Nephron progenitor cell (in vitro differentiated cells): ENCODE measurements around the gene P3H4.
A peak's percentile ranks its signal among the peaks of the same experiment; 100 is the strongest.

Experiments used
- DNase-seq: peaks from one replicate; pipeline ENCODE4 v3.0.0; 2021
- H3K27ac Mint-ChIP-seq: 2 replicates; pipeline ENCODE4 v1.8.0; 2021; ENCODE audit warnings: mild to moderate bottlenecking, moderate library complexity, mixed read lengths
- H3K27me3 Mint-ChIP-seq: 2 replicates; pipeline ENCODE4 v1.8.0; 2021; ENCODE audit warnings: mild to moderate bottlenecking, low read depth, mixed read lengths; ENCODE audit not compliant: poor library complexity
- H3K36me3 Mint-ChIP-seq: 2 replicates; pipeline ENCODE4 v1.8.0; 2021; ENCODE audit warnings: low read depth, mixed read lengths
- H3K4me1 Mint-ChIP-seq: 2 replicates; pipeline ENCODE4 v1.8.0; 2021; ENCODE audit warnings: mixed read lengths
- H3K4me3 Mint-ChIP-seq: 2 replicates; pipeline ENCODE4 v1.8.0; 2021; ENCODE audit warnings: mild to moderate bottlenecking, moderate library complexity, mixed read lengths
- H3K9me3 Mint-ChIP-seq: 2 replicates; pipeline ENCODE4 v1.8.0; 2021; ENCODE audit warnings: mild to moderate bottlenecking, moderate library complexity, mixed read lengths
- CTCF ChIP-seq: fragments of 200-600 bp; sonication (generic); IDR thresholded peaks from 2 replicates; pipeline ENCODE4 v1.5.0; 2021; ENCODE audit warnings: antibody characterized with exemption

Gene P3H4

DNA sequence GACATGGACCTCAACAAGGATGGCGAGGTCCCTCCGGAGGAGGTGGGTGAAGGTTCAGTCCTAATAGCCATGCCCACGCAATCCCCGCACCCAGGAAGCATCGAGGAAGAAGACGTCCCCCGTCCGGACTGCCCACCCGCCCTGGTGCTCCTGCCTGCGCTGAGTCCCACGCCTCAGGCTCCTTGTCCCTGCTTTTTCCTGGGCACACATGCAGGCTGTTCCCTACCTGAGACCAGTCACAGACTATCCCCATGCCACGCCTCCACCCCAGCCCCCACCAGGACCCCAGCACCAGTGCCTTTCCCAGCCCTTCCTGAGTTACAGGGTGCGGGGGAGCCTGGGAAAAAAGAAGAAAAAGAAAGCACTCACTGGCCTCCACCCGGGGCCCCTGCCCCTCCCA lies 10.0 kb upstream of the P3H4 start:
- peak overlapping the region; percentile 96 for H3K27ac Mint-ChIP-seq
- H3K4me1 Mint-ChIP-seq: peaks cover 54% of the 10 kb centered on the region
- no peaks in the 10 kb centered on the region for H3K9me3 Mint-ChIP-seq

DNA sequence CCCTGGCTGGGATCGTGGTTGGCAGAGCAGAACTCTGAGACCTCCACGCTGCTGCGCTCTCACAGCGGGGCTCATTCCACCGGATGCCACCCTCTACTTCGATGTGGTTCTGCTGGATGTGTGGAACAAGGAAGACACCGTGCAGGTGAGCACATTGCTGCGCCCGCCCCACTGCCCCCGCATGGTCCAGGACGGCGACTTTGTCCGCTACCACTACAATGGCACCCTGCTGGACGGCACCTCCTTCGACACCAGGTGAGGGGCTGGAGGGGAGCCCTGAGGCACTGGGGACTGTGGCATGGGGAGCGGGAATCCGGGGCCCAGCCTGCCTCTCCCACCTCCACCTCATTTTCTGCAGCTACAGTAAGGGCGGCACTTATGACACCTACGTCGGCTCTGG lies 6.3 kb upstream of the P3H4 start:
- Mint-ChIP-seq H3K36me3 (peaks cover 25% of the 10 kb centered on the region), H3K4me1 (peaks cover 71% of the 10 kb centered on the region), H3K4me3 (no peak overlapping the region), H3K9me3 (no peaks in the 10 kb centered on the region), H3K27ac (peak overlapping the region; percentile 93), H3K27me3 (no peaks in the 10 kb centered on the region)
- DNase-seq: no peak
- no peak for TF ChIP-seq CTCF

More for the DNA sequence above, 10.0 kb upstream of the P3H4 start:
- Mint-ChIP-seq H3K4me3 (no peak overlapping the region), H3K36me3 (peaks cover 28% of the 10 kb centered on the region), H3K27me3 (no peaks in the 10 kb centered on the region)
- no peak for TF ChIP-seq CTCF
- no peak for DNase-seq

DNA sequence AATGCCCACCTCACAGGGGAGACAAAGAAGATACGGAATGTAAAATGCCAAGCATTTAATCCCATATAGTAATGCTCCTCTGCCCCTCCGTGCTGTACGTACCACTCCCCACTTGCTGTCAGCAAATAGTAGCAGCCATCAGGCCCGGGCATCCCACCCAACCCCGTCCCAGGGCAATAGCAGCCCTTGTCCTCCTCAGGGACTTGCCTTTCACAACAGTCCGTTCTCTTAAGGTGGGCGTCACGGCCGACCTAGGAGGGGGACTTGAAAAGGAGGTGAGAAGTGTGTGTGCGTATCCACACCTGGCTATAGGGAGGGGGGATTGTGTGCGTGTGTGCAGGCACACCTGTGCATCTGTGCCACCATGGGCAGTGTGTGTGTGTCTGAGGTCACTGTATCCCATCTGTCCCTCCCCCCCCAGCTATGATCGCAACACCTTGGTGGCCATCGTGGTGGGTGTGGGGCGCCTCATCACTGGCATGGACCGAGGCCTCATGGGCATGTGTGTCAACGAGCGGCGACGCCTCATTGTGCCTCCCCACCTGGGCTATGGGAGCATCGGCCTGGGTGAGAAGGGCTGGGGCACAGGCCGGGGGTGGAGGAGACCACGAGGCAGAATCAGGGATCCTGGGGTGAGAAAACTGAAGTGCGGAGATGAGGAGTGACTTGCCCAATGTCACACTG lies 5.0 kb upstream of the P3H4 start:
- DNase-seq: no peak
- Mint-ChIP-seq H3K27me3 (no peaks in the 10 kb centered on the region), H3K27ac (no peak overlapping the region), H3K36me3 (peaks cover 25% of the 10 kb centered on the region), H3K4me3 (no peak overlapping the region), H3K4me1 (peaks cover 63% of the 10 kb centered on the region), H3K9me3 (no peaks in the 10 kb centered on the region)
- no peak for TF ChIP-seq CTCF

DNA sequence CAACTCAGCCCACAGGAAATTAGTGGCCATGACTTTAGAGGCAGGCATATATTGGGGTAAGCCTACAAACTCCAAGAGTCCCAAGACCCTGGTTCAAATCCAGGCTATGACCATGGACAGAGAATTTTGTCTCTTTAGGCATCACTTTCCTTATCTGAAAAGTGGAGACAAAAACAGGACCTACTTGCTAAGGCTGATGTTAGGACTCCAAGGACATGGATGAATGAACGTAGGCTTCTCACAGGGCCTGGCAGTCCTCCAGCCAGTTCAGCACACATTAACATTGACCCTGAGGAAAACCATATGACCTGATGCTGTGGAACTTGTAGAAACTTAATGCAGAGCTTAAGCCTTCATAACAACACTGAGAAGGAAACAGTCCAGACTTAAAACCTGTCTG lies 2.4 kb upstream of the P3H4 start:
- H3K9me3 Mint-ChIP-seq: no peaks in the 10 kb centered on the region
- H3K4me3 Mint-ChIP-seq: peak overlapping the region; percentile 93
- peaks cover 32% of the 10 kb centered on the region for H3K36me3 Mint-ChIP-seq
- DNase-seq: no peak
- H3K27ac Mint-ChIP-seq: peak overlapping the region; percentile 97
- peaks cover 3% of the 10 kb centered on the region for H3K27me3 Mint-ChIP-seq
- H3K4me1 Mint-ChIP-seq: peaks cover 63% of the 10 kb centered on the region
- no peak for TF ChIP-seq CTCF

GRCh38 chr17:41813699-41814124 lies 2.0 kb upstream of the P3H4 start:
- H3K27me3 Mint-ChIP-seq: peaks cover 3% of the 10 kb centered on the region
- no peaks in the 10 kb centered on the region for H3K9me3 Mint-ChIP-seq
- no peak for TF ChIP-seq CTCF
- peak overlapping the region; percentile 58 for H3K27ac Mint-ChIP-seq
- peaks cover 63% of the 10 kb centered on the region for H3K4me1 Mint-ChIP-seq
- H3K36me3 Mint-ChIP-seq: peaks cover 34% of the 10 kb centered on the region
- DNase-seq: no peak
- H3K4me3 Mint-ChIP-seq: peak overlapping the region; percentile 93

DNA sequence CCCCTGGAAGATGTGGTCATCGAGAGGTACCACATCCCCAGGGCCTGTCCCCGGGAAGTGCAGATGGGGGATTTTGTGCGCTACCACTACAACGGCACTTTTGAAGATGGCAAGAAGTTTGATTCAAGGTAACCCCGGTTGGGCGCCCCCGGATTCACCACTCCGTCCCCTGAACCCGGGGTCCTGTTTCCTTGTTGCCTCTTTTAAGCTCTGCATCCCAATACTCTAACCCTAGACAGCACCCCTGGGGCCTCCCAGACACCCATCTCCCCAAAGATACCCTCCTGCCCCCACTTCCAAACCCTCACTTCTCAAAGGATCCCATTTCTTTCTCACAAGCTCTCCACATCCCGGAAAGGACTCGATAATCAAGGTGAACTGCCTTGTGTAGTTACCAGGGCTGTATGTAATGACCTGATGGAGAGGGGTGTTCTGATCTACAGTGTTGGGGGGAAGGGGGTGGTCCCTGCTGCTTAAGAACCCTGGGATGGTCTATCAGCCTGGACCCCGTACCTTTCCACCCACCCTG lies 1.5 kb upstream of the P3H4 start:
- TF ChIP-seq CTCF: no peak
- Mint-ChIP-seq H3K36me3 (peaks cover 35% of the 10 kb centered on the region), H3K4me3 (peak overlapping the region; percentile 93), H3K27ac (peak overlapping the region; percentile 58), H3K27me3 (peaks cover 3% of the 10 kb centered on the region), H3K9me3 (no peaks in the 10 kb centered on the region), H3K4me1 (peaks cover 60% of the 10 kb centered on the region)
- no peak for DNase-seq
